ENCODE data around the gene SMURF2.
A peak's percentile ranks its signal among the peaks of the same experiment; 100 is the strongest.
"Not testable (repeated sequence)": the region's sequence is repeated elsewhere in the genome, so short reads cannot be mapped to it uniquely, and the experiment has no call there.

The SMURF2 gene

GRCh38 chr17:64661976-64662773 is at the start of gene SMURF2:
TSS of gene SMURF2 (minus strand) at chr17:64662307. CDS start at chr17:64661880, 427 bp downstream.
- DNase-seq (ENCODE audit: low spot score), result peak; percentile 74

- no peak for DNase-seq (ENCODE audit: low spot score)
Observed at GRCh38 chr17:64709481-64709880, 47.4 kb upstream of the SMURF2 start.

GRCh38 chr17:64707050-64707591 is 45.0 kb upstream of the SMURF2 start:
- DNase-seq (ENCODE audit: low spot score), result peak; percentile 94

DNA sequence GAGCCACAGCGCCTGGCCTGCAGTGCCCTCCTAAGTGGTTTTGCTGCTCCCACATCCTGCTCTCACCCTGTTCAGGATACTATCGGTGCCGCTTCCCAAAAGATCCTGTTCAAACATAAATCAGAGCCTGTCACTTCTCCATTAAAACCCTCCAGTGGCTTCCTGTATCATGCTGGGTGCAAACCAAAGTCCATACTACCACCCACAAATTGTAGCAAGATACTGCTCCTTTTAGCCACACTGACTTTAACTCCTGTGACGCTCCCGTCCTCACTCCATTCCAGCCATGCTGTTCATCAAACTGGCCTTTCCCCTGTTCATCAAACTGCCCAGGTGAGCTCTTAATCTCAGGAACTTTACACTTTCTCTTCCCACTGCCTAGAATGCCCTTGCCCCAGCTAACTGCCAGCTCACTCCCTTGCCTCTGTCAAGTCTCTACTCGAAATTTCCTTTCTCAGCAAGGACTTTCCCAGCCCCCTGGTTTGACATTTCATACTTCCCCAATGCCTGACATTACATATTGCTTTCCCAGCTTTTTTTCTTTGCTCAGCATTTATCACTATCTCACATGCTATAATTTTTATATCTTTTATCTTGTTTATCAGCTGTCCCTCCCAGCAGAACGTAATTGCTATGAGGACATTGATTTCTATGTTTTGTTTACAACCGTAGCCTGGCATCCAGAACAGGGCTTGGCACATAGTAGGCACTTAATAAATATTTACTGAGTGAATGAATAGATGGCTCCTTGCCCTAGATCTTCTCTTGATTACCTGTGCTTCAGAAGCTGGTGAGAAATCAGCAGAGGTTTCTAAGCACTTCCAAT is 44.3 kb upstream of the SMURF2 start:
- DNase-seq (ENCODE audit: low spot score), result no peak

GRCh38 chr17:64702815-64703214 is 40.7 kb upstream of the SMURF2 start:
- DNase-seq (ENCODE audit: low spot score), result no peak

DNA sequence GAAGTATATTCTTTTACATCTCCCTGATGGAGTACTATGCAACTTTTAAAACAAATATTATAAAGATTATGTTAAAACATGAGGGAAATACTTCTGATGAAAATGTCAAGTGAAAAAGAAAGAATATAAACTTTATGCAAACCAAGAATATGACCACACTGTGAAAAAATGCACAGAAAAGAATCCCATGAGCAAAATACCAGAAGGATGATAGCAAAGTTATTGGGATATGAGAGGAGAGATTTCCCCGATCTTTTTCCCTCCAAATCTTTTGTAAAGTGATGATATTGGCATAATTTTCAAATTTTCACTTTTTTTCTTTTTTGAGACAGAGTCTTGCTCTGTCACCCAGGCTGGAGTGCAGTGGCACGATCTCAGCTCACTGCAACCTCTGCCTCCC is 36.6 kb upstream of the SMURF2 start:
- DNase-seq (ENCODE audit: low spot score), result no peak

GRCh38 chr17:64694207-64694606 is 32.1 kb upstream of the SMURF2 start:
- DNase-seq (ENCODE audit: low spot score), result peak; percentile 37

DNA sequence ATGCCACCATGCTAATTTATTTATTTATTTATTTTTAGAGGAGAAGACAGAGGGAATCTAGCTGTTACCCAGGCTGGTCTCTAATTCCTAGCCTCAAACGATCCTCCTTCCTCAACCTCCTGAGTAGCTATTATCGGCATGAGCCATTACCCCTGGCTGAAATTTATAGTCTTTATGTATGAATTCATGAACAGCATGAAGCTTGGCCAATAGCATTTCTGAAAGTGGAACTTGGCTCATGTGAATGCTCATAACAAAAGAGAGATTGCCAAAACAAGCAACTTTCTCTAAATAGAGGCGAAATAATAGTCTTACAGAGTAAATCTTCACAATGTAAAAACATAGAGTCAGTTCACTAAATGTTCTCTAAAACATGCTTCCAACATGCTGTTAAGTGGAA is 30.1 kb upstream of the SMURF2 start:
- DNase-seq (ENCODE audit: low spot score), result no peak

DNA sequence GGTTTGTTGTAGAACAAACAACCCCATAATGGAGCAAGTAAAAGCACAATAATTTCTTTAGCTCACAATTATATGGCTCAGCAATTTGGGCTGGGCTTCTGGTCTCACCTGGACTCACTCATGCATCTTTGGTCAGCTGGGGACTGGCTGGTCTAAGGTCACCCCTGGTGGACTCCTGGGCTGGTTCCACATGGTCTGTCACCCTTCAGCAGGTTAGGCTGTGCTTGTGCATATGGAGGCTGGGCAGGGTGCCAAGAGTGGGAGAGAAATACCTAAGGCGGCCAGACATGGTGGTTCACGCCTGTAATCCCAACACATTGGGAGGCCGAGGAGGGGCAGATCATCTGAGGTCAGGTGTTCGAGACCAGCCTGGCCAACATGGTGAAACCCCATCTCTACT is 27.0 kb upstream of the SMURF2 start:
- DNase-seq (ENCODE audit: low spot score), result no peak

DNA sequence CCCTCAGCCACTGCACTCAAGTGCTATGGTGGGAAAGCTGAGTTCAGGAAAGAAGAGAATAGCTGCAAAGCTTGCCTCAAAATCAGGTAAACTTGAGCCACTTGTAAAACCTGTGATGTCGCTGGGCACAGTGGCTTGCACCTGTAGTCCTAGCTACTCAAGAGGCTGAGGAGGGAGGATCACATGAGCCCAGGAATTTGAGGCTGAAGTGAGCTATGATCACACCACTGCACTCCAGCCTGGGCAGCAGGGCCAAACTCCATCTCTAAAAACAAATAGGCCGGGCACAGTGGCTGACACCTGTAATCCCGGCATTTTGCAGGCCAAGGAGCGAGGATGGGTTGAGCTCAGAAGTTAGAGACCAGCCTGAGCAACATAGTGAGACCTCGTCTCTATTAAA is 26.4 kb upstream of the SMURF2 start:
- no peak for DNase-seq (ENCODE audit: low spot score)

DNA sequence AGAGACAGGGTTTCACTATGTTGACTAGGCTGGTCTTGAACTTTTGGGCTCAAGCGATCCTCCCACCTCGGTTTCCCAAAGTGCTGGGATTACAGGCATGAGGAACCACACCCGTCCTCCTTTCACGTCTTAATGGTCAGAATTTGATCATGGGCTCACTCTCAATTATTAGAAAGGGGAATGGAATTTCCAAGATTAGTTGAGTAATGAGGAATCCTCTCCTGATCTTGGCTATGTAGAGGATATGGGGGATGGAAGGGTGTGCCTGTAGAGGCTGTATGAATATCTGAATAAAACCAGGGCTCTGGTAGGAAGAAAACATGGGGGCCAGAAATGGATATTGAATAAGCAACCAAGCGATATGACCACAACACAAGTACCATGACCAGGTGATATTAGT is 25.9 kb upstream of the SMURF2 start:
- DNase-seq (ENCODE audit: low spot score), result no peak

GRCh38 chr17:64687376-64687775 is 25.3 kb upstream of the SMURF2 start:
- no peak for DNase-seq (ENCODE audit: low spot score)

GRCh38 chr17:64686705-64687104 is 24.6 kb upstream of the SMURF2 start:
- DNase-seq (ENCODE audit: low spot score), result no peak

DNA sequence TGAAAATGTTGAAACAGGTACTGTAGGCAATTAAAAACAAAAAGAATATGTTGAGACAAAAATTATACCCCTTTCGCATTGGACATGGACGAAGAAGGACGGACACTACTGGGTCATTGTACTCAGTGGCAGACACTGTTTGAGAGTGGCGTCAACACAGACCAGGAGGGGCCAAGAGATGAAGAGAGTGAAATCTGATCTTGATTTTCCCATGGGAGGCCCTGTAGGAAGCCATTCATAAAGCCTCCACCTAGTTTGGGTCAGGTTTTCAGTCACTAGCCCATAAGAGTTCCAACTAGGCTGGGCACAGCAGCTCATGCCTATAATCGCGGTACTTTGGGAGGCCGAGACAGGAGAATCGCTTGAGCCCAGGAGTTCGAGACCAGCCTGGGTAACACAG is 23.6 kb upstream of the SMURF2 start:
- DNase-seq (ENCODE audit: low spot score), result no peak

GRCh38 chr17:64683796-64684195 is 21.7 kb upstream of the SMURF2 start:
- no peak for DNase-seq (ENCODE audit: low spot score)

GRCh38 chr17:64682261-64683181 is 20.4 kb upstream of the SMURF2 start:
- no peak for DNase-seq (ENCODE audit: low spot score)

- peak; percentile 15 for DNase-seq (ENCODE audit: low spot score)
Observed at GRCh38 chr17:64679710-64680216, 17.7 kb upstream of the SMURF2 start.

- no peak for DNase-seq (ENCODE audit: low spot score)
Observed at GRCh38 chr17:64676763-64677162, 14.7 kb upstream of the SMURF2 start.

GRCh38 chr17:64670843-64671590 is 8.9 kb upstream of the SMURF2 start:
- not testable (repeated sequence) for DNase-seq (ENCODE audit: low spot score)

- not testable (repeated sequence) for DNase-seq (ENCODE audit: low spot score)
Observed at GRCh38 chr17:64667807-64668721, 6.0 kb upstream of the SMURF2 start.

Data from COLO829 (cell line).